Measurements from ENCODE around the gene ATP9A.

ATP9A gene

DNA sequence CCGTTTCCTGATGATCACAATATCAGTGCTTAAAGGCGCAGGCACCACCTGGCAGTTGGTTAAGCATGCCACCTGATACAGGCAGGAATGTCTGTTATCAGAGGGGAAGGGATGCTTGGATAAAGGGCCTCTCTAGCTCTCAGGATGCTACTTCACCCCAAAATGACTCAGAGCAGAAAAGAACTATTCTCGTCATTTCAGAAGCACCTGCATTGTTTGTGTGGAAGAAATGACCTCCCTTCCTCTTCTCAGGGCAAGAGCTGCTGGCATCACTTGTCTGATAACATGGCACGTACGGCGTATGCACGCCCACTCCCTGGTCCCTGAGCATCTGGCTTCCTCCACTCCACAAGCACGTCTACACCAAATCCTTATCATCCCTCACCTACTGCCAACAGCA lies 47.3 kb downstream of the ATP9A start:
- DNase-seq, result no peak

DNA sequence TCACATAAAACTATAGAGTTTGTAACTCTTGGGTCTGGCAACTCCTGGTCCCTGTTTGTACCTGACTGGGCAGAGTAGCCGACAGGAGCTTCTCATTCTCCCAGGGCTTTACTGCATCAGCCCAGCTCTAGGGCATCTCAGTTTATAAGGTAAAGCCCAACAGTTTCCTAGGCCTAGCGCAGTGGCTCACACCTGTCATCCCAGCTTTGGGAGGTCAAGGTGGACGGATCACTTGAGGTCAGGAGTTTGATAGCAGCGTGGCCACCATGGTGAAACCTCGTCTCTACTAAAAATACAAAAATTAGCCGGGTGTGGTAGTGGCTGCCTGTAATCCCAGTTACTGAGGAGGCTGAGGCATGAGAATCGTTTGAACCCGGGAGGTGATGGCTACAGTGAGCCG lies 47.8 kb downstream of the ATP9A start:
- no peak for DNase-seq

DNA sequence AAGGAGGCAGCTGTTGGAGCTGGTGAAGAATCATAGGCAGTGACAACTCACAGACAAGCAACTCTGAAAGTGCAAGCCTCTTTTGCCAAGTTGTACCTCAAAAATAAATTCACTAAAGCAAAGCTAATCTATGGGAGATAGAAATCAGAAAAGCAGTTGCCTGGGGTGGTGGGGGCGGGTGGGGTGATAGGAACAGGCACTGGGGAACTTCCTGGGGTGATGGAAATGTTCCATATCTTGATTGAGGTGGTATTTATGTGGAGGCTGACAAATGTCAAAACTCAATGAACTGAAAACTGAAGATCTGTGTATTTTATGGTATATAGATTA lies 52.4 kb downstream of the ATP9A start:
- DNase-seq, result no peak

DNA sequence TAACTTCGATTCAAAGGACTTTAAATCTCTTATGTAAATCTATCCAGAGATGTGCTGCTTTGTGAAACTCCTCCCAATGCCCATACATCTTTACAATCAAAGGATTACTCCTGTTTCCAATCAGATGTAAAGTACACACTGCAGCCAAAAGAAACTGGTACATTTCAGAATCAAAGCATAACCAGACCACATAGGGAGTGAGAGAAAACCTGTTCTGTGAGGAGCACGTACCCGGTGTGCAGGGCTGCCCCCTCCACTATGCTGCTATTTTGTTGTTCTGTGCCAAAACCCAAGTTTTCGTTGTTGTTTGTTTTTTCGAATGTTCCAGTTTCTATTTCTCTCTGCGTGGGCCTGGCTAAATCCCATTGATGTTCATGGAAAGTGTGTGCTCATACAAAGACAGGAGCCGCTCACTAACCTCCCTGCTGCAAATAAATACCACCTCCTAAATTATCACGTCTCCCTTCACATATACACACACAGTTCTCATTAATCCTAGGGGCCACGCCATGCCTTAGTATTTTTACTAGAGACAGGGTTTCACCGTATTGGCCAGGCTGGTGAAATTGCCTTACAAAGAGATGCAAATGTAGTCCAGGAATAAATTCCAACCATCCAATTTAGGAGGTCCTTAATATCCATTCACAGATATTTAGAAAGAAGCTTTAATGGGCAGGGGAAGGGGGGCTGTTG lies 52.9 kb downstream of the ATP9A start:
- no peak for DNase-seq

DNA sequence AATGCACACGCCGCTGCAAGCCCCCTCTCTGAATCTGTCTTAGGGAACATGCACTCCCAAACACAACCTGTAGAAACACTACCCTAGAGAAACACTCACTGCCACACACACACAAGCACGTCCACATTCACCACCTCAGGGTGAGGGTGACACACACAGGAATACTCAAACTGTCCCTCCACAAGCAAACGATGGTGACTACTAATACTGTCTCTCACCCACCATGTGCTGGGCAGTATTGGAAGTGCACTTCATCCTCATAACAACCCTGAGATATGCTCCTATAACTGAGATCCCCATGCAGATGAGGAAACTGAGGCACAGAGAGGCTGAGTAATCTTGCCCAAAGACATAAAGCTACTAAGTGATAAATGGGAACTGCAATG lies 55.0 kb downstream of the ATP9A start:
- no peak for DNase-seq

DNA sequence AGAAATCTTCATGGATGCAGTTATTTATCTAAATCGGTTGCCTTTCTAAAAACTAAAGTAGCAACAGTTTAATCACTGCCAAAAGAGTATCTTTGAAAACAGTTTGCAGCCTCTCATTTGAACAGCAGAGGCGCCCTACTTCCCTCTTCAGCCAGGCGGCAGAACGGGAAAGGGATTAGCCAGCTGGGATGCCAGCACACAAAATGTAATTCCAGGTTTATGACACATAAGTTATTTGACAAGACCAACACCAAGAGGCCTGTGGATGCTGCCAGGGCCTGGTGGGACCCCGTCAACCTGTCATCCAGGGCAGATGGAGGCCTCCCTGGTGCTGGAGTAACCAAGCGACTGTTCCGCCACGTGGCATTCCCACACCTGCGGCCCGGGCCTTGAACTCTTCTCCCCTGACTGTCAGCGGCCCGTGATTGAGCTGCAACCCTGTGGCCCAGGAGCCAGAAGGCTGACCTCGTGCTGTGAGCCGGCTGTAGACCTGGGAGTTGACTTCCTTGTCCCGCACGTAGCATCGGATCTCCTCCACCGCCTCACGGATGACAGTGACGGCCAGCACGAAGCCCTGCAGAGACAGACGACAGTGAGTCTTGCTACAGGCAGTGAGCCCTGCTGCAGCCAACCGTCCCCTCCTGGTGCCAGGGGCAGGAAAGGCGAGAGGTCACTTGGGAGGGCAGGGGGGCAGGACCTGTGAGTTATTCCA lies 55.5 kb downstream of the ATP9A start:
- DNase-seq, result no peak

DNA sequence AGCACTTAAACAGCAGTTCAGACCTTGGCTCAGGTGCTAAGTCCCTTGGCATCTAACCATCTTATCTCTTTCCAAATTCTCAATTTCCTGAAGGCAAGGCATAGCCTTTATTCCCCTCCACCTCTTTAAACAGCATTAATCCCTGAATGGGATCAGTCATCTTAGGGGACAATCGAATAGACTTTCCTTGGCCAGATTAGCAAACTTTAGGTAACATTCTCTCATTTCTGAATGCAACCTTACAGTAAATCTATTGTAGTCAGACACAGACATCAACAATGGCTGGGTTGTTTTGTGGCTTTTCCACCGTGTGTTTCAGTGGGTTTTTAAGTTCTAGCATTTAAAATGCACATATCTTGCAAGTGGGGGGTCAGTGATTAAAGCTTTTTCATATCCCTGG lies 56.8 kb downstream of the ATP9A start:
- DNase-seq, result no peak

DNA sequence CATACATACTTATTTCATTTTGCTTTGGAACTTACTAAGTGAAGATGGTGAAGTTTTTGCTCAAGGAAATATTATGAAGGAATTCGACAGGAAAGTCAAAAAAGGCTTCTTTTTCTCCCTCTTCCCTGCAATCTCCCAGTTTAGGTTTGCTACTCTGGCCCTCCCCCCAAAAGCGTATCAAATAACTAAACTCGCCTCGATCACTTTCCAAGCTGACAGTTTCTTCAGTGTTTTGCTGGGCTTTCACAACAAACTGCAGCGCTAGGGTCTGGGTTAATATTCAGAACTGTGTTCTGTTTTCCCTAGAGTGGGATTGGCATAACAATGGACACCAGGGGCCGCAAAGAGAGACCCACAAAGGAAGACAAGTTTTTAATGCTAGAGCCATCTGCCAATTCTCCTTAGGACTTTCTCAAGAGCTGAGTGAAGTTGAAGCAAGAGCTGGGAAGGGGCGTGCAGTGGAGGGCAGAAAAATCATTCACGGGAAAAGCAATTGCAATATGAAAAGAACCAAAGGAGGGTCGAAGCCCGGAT lies 57.8 kb downstream of the ATP9A start:
- DNase-seq, result no peak

DNA sequence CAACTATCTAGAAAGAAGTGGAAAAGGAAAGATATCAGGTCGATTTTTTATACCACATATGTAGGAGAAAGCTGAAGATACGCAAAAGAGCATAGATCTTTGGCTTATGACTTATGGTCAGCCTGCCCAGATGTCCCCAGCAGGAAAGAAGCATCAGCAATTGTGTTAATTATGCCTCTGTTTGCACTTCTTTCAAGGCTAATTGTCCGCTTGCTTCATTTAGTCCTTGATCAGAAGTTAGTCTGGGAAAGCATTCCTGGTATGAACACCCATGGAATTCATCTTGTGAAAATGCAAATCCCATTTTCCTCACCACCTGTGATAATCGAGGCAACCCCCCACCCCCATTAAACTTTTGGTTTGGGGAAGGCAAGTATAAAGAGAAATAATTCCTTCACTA lies 62.8 kb downstream of the ATP9A start:
- DNase-seq, result no peak

DNA sequence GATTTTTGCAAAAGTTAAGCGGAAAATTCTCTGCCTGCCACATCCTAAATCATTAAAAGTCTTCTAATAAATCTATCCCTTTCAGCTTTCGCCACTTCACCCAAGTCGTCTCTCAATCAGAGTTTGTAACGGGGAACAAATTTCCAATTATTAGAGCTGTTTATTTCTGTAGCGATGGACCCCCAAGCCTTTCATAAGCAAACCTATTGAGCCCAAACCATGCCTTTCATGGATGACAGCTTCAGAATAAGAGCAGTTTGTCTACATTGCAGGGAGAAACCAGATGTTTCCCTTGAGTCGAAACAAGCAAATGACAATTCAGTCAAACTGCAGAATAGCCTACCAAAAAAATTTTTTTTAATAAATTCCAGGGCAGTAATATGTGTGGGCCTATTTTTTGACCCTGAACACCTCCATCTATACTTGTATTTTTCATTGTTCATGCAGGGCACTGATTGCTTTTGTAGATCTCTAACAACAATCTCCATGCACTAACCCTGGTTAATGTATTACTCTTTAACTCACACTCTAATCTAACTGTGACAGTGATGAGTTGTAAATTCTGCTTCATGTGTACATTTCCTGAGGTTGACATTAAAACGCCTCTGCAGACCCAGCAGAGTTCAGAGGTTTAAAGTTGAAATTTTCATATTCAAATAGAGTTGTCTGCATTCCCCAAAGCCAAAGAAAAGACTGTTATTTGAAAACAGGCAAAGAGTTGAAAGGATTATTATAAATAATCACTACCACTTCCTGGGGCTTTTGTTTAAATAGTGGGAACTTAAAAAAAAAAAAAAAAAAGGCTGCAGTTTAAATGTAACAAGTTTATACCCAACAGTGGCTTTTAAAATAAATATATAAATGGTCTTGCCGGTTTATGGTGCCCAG lies 64.5 kb downstream of the ATP9A start:
- DNase-seq, result no peak

DNA sequence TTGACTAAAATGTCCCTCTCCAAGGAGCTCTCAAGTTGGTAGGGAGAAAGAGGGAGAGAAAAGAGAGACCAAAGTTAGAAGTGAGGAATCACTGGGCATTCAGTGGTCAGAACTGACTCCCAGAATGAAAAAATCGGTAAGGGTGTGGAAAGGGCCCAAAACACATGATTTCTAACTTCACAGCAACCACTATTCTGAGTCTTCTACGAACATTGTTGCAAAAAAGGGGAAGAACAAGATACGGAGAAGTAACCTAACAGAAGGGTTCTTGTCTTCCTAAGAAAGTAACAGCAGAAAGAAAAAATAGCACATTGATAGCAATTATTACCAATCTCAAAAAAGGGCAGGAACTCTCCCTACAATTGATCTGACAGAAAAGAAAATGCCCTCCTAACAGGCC lies 65.6 kb downstream of the ATP9A start:
- DNase-seq, result no peak

DNA sequence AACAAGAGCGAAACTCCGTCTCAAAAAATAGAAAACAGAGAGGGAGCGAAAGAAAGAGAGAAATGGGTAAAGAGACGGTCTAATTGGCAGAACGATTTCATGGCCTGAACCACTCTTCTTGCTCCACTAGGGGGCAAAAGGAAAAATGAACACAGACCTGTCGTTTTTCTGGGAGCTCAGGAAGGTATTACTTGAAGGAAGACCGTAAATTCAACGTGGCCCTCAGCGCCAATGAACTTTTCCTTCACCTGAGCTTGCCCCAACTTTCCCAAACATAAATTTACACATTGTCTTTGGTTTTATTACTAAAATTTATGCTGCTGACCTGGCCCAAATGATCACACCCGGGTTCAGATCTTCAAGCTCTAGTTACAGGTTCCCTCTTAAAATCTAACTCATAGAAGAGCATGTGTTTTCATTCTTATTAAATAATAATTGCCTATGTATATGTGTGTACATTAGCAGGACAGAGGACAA lies 67.3 kb downstream of the ATP9A start:
- DNase-seq, result no peak

DNA sequence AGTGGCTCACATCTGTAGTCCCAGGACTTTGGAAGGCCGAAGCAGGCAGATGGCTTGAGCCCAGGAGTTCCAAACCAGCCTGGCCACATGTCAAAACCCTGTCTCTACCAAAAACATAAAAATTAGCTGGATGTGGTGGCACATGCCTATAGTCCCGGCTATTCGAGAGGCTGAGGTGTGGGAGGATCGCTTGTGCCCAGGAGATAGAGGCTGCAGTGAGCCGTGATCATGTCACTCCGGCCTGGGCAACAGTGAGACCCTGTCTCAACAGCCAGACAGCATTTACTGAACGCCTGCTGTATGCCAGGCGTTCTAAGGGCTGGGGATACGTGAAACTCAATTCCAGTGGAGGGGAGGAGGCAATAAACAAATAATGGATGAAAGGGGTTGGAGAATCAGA lies 69.9 kb downstream of the ATP9A start:
- no peak for DNase-seq

DNA sequence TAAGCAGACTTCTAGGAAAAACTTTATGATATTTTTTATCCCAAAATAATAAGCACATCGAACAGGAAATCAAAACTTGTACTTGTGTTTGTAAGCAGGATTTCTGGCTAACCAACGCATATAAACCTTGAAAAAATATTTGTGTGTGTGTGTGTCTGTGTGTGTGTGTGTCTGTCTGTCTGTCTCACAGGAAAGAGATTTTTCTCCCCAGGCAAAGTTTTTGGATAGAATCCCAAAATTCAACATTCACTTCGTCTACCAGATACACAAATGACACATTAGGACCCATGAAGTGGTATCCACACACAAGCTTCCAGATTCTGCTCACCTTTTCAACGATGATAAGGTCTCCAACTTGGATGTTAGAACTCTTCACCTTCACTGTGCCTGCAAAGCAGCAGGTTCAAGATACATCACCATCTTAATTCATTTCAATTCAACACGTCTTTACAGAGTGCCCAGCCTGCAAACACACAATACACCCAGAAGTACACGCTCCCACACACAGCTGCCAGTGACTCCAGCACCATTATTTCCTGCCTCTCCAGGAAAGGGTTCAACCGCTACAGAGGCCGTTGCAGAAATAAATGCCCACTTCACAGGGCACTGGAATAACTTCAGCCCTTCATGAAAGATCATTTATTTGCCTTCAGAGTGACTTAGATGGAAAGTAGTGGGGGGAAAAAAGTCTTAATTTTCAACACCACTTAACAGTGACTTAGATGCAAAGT lies 70.9 kb downstream of the ATP9A start:
- DNase-seq, result no peak

DNA sequence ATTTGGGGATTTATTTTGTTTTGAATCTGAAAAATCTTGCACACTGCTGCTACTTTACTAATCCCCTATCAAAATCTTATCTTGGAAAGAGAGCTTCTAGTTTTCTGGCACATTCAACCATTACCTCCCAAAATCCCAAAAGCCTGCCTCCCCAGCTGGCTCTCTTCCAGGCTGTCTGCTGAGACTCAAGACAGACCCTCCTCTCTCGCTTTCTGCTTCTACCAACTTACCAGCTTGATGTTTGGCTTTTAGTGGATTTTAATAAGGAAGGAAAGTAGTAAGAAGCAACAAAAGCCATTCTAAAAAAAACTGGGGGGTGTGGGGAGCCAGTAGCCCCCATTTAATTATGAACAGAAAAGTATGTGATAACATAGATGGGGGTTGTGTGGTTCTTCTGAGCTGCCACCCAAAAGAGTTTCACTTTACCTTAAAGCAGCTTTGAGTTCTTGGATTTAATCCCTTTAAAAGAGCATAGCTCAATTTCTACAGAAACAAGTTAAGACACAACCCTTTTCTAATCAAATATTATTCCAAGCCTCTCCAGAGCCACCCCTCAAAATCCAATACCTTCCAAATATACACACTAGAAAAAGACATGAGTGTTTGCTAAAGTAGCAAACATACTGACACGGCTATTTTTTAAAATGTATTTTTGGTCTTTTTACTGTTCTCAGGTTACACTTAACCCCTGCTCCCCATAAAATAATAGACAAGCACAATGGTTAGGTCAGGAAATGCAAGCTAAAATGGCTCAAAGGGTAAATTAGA lies 71.7 kb downstream of the ATP9A start:
- DNase-seq, result peak; percentile 7

DNA sequence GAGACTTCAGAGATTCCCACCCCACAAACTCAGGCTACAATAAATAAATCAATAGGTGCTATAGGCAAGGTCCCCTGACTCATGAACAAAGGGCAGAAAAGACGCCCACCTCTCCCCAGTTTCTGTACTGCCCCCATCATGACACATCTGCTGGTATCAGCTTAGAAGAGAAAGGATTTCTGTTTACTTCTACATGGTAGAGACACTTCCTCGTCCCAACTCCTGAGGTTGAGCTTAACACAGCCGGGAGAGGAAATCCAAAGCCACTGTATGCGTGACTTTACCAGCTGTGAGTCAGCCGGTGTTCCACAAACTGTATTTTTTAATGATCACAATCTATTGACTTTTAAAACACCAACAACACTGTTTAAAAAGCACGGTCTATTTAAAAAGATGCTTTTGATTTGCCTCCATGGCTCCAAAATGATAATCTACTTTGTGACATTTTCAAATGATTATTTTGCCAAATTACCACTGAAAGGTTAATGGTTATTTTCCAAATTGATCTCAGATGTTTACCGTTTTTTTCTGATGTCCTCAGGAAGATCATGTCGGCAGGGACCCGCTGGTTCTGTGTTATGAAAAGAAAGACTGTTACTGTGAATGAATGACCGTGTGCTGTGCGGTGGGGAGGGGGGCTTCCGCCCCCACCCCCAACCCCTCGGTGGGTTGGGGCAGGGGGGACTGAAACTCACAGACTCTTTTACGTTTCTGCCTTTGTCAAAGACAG lies 72.5 kb downstream of the ATP9A start:
- DNase-seq, result no peak

DNA sequence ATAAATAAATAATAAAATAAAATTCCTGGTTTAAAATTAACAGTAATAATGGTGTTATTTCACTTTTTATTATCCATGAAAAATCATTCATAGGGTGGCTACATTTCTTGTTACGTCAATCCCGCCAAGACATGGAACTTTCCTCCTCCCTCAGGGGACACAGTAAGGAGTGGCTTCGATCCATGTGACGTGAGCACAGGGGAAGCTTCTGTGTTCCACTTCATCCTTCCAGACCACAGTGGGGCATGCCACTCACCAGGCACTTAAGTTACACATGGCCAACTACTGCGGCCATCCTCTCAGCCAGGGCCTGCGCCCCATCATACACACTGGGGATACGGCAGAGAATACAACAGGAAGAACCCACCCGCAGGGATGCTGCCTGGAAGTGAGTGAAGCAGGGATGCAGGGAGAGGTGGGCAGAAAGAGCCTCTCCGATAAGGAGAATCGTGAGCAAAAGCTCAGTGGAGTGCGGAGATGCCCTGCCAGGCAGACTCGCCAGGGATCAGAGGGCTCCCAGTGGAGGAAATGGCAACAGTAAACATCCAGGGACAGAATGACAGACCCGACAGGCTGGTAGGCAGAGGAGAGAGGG lies 75.3 kb downstream of the ATP9A start:
- DNase-seq, result no peak

DNA sequence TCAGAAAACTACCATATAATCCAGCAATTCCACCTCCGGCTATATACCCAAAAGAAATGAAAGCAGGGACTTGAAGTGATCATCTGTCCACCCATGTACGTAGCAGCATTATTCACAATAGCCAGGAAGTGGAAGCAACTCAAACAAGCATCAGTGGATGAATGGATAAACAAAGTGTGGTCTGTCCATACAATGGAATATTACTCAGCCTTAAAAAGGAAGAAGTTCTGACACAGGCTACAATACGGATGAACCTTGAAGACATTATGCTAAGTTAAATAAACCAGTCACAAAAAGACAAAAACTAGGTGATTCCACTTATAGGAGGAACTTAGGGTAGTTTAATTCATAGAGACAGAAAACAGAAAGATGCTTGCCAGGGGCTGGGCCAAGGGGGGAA lies 76.5 kb downstream of the ATP9A start:
- DNase-seq, result no peak

DNA sequence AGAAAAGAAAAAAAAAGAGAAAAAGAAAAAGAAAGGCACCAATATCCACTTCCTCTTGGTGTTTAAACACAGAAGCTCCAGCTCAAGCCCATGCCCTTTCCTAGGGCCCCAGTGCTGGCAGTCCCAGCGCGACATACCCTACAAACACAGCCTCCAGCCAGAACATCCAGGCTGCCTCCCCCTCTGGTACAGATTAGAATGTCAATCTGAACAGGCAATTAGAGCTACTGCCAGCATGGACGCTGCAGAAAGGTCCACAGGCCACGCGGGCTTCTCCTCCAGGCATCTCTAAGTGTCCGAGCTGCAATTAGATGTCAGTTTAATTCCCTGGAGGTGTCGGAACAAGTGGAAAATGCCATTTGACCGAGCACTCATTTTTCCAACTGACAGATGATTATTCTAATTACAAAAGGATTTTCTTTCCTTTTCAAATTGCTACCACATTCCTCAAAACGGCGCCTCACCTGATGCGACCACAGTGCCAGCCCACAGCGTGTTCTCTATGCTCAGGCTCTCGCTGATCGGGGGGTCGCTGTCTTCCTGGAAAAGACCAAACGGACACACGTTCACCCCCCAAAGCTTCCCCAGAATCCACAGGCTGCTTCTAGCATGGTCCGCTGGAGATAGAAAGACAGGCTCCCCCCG lies 79.5 kb downstream of the ATP9A start:
- DNase-seq, result no peak

DNA sequence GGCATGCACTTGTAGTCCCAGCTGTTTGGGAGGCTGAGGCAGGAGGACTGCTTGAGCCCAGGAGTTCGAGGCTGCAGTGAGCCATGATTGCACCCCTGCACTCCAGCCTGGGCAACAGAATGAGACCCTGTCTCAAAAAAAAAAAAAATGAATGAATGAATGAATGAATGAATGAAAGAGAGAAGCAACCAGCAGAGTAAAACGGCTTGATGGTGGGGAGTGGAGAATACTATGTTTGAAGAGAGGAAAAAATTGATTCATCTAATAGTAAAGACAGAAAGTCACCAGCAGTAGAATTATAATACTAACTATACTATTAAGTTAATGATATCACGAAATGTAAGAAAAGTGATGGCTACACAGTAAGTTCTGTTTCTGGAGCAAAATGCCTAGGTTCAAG lies 80.6 kb downstream of the ATP9A start:
- no peak for DNase-seq

DNA sequence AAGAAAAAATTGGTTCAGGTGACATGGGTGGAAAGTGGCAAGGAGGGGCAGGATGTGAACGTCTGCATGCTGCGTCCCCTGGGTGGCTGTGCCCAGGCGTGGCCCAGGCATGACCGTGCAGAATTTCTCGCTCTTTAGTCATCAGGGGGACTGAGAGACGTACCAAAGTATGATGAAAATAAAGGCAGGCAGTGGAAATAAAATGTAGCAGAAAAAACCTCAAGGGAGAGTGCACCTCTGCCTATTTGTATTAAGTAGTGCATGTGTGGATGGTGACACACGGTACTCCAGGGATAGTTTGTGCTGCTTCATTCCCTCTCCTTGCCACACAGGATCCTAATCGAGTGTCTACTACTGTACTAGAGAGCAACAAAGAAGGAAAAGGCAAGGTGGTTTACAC lies 81.1 kb downstream of the ATP9A start:
- DNase-seq, result no peak
